Measurements from ENCODE around the gene NCS1.

DNA sequence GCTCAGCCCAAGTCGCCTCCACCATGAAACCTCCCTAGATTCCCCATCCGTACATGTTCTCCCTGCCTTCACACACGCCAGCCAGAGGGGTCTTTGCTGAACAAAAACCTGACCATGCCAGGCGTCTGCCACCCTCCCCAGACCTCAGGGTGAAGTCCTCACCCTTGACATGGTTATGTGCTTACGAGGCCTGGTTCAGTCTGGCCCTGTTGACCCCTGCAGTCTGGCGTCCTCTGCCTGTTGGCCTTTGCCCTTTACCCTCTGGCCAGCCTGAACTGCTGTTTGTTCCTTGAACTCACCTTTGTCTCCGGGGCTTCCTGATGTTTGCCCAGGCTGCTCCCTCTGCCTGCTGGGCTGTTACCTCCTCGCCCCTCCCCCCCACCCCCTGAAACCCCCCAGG, 29.8 kb downstream of the NCS1 start:
- TF ChIP-seq, protein P1, sequence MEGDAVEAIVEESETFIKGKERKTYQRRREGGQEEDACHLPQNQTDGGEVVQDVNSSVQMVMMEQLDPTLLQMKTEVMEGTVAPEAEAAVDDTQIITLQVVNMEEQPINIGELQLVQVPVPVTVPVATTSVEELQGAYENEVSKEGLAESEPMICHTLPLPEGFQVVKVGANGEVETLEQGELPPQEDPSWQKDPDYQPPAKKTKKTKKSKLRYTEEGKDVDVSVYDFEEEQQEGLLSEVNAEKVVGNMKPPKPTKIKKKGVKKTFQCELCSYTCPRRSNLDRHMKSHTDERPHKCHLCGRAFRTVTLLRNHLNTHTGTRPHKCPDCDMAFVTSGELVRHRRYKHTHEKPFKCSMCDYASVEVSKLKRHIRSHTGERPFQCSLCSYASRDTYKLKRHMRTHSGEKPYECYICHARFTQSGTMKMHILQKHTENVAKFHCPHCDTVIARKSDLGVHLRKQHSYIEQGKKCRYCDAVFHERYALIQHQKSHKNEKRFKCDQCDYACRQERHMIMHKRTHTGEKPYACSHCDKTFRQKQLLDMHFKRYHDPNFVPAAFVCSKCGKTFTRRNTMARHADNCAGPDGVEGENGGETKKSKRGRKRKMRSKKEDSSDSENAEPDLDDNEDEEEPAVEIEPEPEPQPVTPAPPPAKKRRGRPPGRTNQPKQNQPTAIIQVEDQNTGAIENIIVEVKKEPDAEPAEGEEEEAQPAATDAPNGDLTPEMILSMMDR (conservative IDR thresholded peaks at IDR 0.05; ENCODE audit: low read depth, low read length), result no peak
- TF ChIP-seq EZH2 (IDR thresholded peaks at IDR 0.05; ENCODE audit: borderline replicate concordance, low read depth, low read length, poor library complexity, severe bottlenecking), result no peak
